K562 (cell line): ENCODE measurements around the gene PDE4A. TPM values are rescaled to one million over a fixed set of nuclear protein-coding genes. Genes with fewer than 3 reads are reported as not detected.

Experiments used
- L3MBTL2 ChIP-seq: fragments of 450-650 bp; IDR thresholded peaks from 2 replicates; pipeline ENCODE4 v1.6.1; 2016; ENCODE audit warnings: mild to moderate bottlenecking, moderate library complexity
- ZNF785 ChIP-seq: fragments of 250-450 bp; sonication (Bioruptor Pico); IDR thresholded peaks from 2 replicates; pipeline ENCODE4 v1.4.0; 2020; ENCODE audit warnings: mild to moderate bottlenecking
- polyA plus RNA-seq, 8 experiments: library from polyadenylated mRNA; depleted of rRNA in 4 of 8; stranded (reverse) in 5 of 8; unstranded in 3 of 8; fragments of >200 nt; fragmentation: Nextera tagmentation in 2 of 8; fragmentation: Illumina TruSeq in 1 of 8; extraction: Ambion mirVana in 2 of 8; extraction: Trizol in 1 of 8; gene quantifications; 2 replicates each; pipeline versions ENCODE4 v1.2.1 to v1.2.3, GENCODE V29; 2011 to 2014; ENCODE audit warnings: inconsistent platforms in 1 of 8, missing spikeins in 1 of 8
- total RNA-seq, 7 experiments: library from RNA; depleted of rRNA in 6 of 7; stranded (reverse); fragments of >200 nt in 6 of 7; fragmentation: Illumina TruSeq in 2 of 7; extraction: Trizol in 2 of 7; gene quantifications; 2 replicates each; pipeline versions ENCODE4 v1.2.1 to v1.2.3, GENCODE V29; 2011 to 2021; ENCODE audit warnings: low replicate concordance in 1 of 7
- TF ChIP-seq, protein P1 (sequence below): sonication (generic); formaldehyde crosslinking; IDR thresholded peaks from 2 replicates; pipeline ENCODE4 v1.8.0; 2023; ENCODE audit warnings: mild to moderate bottlenecking, missing genetic modification reagents
- TF ChIP-seq, protein P2 (sequence below): fragments of 200-600 bp; sonication (generic); IDR thresholded peaks from one replicate; pipeline ENCODE4 v1.6.1; 2012; ENCODE audit warnings: mild to moderate bottlenecking, low read depth, low read length, inconsistent platforms
- TF ChIP-seq, protein P3 (sequence below), 2 experiments: IDR thresholded peaks; 2 replicates each; pipeline ENCODE4 v1.6.1; 2011; ENCODE audit warnings: borderline replicate concordance in 1 of 2, control low read depth in 1 of 2, low read depth in 1 of 2, low read length in 1 of 2, mild to moderate bottlenecking in 1 of 2, mixed read lengths in 1 of 2, moderate library complexity in 1 of 2; ENCODE audit not compliant: insufficient read depth in 1 of 2, insufficient read length in 1 of 2, poor library complexity in 1 of 2, severe bottlenecking in 1 of 2; ENCODE audit errors: extremely low read depth in 1 of 2
- TF ChIP-seq, protein P4 (sequence below): fragments of 150-350 bp; conservative IDR thresholded peaks from 2 replicates; pipeline ENCODE4 v1.6.1; 2014; ENCODE audit warnings: low read length
- TF ChIP-seq, protein P5 (sequence below): fragments of 200-800 bp; sonication (Bioruptor generic); IDR thresholded peaks from 2 replicates; pipeline ENCODE4 v1.6.1; 2017; ENCODE audit warnings: missing genetic modification characterization, missing compliant biosample characterization

PDE4A gene
- total and polyA plus RNA-seq, 9 of the 15 experiments (the other 6 are each of a cell fraction or from before 2014, with no cell fraction given), result 0.66 to 26.9 (median 4.6) TPM

DNA sequence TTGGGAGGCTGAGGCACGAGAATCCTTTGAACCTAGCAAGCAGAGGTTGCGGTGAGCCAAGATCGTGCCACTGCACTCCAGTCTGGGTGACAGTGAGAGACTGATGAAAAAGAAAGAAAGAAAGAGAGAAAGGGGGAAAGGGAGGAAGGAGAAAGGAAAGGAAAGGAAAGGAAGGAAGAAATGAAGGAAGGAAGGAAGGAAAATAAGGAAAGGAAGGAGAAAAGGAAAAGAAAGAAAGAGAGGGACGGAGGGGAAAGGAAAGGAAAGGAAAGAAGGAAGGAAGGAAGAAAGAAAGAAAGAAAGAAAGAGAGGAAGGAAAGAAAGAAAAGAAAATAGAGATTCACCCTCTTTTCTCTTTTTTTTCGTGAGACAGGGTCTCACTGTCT lies 8.7 kb downstream of the PDE4A start (continued):
- TF ChIP-seq, protein P1, sequence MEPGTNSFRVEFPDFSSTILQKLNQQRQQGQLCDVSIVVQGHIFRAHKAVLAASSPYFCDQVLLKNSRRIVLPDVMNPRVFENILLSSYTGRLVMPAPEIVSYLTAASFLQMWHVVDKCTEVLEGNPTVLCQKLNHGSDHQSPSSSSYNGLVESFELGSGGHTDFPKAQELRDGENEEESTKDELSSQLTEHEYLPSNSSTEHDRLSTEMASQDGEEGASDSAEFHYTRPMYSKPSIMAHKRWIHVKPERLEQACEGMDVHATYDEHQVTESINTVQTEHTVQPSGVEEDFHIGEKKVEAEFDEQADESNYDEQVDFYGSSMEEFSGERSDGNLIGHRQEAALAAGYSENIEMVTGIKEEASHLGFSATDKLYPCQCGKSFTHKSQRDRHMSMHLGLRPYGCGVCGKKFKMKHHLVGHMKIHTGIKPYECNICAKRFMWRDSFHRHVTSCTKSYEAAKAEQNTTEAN (CRISPR knock-in tag), result no peak
- TF ChIP-seq, protein P2, sequence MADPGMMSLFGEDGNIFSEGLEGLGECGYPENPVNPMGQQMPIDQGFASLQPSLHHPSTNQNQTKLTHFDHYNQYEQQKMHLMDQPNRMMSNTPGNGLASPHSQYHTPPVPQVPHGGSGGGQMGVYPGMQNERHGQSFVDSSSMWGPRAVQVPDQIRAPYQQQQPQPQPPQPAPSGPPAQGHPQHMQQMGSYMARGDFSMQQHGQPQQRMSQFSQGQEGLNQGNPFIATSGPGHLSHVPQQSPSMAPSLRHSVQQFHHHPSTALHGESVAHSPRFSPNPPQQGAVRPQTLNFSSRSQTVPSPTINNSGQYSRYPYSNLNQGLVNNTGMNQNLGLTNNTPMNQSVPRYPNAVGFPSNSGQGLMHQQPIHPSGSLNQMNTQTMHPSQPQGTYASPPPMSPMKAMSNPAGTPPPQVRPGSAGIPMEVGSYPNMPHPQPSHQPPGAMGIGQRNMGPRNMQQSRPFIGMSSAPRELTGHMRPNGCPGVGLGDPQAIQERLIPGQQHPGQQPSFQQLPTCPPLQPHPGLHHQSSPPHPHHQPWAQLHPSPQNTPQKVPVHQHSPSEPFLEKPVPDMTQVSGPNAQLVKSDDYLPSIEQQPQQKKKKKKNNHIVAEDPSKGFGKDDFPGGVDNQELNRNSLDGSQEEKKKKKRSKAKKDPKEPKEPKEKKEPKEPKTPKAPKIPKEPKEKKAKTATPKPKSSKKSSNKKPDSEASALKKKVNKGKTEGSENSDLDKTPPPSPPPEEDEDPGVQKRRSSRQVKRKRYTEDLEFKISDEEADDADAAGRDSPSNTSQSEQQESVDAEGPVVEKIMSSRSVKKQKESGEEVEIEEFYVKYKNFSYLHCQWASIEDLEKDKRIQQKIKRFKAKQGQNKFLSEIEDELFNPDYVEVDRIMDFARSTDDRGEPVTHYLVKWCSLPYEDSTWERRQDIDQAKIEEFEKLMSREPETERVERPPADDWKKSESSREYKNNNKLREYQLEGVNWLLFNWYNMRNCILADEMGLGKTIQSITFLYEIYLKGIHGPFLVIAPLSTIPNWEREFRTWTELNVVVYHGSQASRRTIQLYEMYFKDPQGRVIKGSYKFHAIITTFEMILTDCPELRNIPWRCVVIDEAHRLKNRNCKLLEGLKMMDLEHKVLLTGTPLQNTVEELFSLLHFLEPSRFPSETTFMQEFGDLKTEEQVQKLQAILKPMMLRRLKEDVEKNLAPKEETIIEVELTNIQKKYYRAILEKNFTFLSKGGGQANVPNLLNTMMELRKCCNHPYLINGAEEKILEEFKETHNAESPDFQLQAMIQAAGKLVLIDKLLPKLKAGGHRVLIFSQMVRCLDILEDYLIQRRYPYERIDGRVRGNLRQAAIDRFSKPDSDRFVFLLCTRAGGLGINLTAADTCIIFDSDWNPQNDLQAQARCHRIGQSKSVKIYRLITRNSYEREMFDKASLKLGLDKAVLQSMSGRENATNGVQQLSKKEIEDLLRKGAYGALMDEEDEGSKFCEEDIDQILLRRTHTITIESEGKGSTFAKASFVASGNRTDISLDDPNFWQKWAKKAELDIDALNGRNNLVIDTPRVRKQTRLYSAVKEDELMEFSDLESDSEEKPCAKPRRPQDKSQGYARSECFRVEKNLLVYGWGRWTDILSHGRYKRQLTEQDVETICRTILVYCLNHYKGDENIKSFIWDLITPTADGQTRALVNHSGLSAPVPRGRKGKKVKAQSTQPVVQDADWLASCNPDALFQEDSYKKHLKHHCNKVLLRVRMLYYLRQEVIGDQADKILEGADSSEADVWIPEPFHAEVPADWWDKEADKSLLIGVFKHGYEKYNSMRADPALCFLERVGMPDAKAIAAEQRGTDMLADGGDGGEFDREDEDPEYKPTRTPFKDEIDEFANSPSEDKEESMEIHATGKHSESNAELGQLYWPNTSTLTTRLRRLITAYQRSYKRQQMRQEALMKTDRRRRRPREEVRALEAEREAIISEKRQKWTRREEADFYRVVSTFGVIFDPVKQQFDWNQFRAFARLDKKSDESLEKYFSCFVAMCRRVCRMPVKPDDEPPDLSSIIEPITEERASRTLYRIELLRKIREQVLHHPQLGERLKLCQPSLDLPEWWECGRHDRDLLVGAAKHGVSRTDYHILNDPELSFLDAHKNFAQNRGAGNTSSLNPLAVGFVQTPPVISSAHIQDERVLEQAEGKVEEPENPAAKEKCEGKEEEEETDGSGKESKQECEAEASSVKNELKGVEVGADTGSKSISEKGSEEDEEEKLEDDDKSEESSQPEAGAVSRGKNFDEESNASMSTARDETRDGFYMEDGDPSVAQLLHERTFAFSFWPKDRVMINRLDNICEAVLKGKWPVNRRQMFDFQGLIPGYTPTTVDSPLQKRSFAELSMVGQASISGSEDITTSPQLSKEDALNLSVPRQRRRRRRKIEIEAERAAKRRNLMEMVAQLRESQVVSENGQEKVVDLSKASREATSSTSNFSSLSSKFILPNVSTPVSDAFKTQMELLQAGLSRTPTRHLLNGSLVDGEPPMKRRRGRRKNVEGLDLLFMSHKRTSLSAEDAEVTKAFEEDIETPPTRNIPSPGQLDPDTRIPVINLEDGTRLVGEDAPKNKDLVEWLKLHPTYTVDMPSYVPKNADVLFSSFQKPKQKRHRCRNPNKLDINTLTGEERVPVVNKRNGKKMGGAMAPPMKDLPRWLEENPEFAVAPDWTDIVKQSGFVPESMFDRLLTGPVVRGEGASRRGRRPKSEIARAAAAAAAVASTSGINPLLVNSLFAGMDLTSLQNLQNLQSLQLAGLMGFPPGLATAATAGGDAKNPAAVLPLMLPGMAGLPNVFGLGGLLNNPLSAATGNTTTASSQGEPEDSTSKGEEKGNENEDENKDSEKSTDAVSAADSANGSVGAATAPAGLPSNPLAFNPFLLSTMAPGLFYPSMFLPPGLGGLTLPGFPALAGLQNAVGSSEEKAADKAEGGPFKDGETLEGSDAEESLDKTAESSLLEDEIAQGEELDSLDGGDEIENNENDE, result no peak
- TF ChIP-seq, protein P3, sequence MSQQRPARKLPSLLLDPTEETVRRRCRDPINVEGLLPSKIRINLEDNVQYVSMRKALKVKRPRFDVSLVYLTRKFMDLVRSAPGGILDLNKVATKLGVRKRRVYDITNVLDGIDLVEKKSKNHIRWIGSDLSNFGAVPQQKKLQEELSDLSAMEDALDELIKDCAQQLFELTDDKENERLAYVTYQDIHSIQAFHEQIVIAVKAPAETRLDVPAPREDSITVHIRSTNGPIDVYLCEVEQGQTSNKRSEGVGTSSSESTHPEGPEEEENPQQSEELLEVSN (IDR thresholded peaks at IDR 0.05; ENCODE audit: borderline replicate concordance in 1 of 2, extremely low read depth in 1 of 2, insufficient read depth in 1 of 2, insufficient read length in 1 of 2, low read depth in 1 of 2, low read length in 1 of 2, poor library complexity in 1 of 2, severe bottlenecking in 1 of 2), result no peak
- TF ChIP-seq, protein P4, sequence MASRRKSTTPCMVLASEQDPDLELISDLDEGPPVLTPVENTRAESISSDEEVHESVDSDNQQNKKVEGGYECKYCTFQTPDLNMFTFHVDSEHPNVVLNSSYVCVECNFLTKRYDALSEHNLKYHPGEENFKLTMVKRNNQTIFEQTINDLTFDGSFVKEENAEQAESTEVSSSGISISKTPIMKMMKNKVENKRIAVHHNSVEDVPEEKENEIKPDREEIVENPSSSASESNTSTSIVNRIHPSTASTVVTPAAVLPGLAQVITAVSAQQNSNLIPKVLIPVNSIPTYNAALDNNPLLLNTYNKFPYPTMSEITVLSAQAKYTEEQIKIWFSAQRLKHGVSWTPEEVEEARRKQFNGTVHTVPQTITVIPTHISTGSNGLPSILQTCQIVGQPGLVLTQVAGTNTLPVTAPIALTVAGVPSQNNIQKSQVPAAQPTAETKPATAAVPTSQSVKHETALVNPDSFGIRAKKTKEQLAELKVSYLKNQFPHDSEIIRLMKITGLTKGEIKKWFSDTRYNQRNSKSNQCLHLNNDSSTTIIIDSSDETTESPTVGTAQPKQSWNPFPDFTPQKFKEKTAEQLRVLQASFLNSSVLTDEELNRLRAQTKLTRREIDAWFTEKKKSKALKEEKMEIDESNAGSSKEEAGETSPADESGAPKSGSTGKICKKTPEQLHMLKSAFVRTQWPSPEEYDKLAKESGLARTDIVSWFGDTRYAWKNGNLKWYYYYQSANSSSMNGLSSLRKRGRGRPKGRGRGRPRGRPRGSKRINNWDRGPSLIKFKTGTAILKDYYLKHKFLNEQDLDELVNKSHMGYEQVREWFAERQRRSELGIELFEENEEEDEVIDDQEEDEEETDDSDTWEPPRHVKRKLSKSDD, result no peak
- TF ChIP-seq, protein P5, sequence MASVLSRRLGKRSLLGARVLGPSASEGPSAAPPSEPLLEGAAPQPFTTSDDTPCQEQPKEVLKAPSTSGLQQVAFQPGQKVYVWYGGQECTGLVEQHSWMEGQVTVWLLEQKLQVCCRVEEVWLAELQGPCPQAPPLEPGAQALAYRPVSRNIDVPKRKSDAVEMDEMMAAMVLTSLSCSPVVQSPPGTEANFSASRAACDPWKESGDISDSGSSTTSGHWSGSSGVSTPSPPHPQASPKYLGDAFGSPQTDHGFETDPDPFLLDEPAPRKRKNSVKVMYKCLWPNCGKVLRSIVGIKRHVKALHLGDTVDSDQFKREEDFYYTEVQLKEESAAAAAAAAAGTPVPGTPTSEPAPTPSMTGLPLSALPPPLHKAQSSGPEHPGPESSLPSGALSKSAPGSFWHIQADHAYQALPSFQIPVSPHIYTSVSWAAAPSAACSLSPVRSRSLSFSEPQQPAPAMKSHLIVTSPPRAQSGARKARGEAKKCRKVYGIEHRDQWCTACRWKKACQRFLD (CRISPR knock-in tag), result no peak
- TF ChIP-seq ZNF785 (CRISPR knock-in tag) (no peak), L3MBTL2 (no peak)
